H1 (cell line): ENCODE data around the gene DISP1. TPM values are rescaled to one million over a fixed set of nuclear protein-coding genes. Genes with fewer than 3 reads are reported as not detected.
A peak's percentile ranks its signal among the peaks of the same experiment; 100 is the strongest.

Experiments used
- CHD2 ChIP-seq: IDR thresholded peaks from 2 replicates; pipeline ENCODE4 v1.6.1; 2012; ENCODE audit warnings: low read length, improper control_type of control experiment
- CTBP2 ChIP-seq: IDR thresholded peaks from 2 replicates; pipeline ENCODE4 v1.7.0; 2011; ENCODE audit warnings: borderline replicate concordance, mild to moderate bottlenecking, moderate library complexity, mixed read lengths, low read length; ENCODE audit not compliant: insufficient read depth, insufficient read length
- EP300 ChIP-seq, 2 experiments: IDR thresholded peaks; 1 replicate in 1 of 2; 2 replicates in 1 of 2; pipeline ENCODE4 v1.6.1; 2011 to 2012; ENCODE audit warnings: low read depth in 2 of 2, low read length in 2 of 2, mild to moderate bottlenecking in 2 of 2, borderline replicate concordance in 1 of 2, inconsistent platforms in 1 of 2, moderate library complexity in 1 of 2
- EZH2 ChIP-seq: fragments of 200-600 bp; sonication (generic); IDR thresholded peaks from 2 replicates; pipeline ENCODE4 v1.7.1; 2012; ENCODE audit warnings: low read depth, mild to moderate bottlenecking, moderate library complexity, low read length, inconsistent platforms; ENCODE audit not compliant: severe bottlenecking
- GABPA ChIP-seq: IDR thresholded peaks from 2 replicates; pipeline ENCODE4 v1.6.1; 2011; ENCODE audit warnings: mild to moderate bottlenecking, low read length, moderate library complexity, borderline replicate concordance; ENCODE audit not compliant: insufficient read depth
- HDAC6 ChIP-seq: IDR thresholded peaks from one replicate; pipeline ENCODE4 v1.7.1; 2012; ENCODE audit warnings: low read depth, mild to moderate bottlenecking, inconsistent platforms, low read length, moderate library complexity
- JUND ChIP-seq: IDR thresholded peaks from 2 replicates; pipeline ENCODE4 v1.6.1; 2011; ENCODE audit warnings: mild to moderate bottlenecking, improper control_type of control experiment, low read length
- KDM4A ChIP-seq: IDR thresholded peaks from one replicate; pipeline ENCODE4 v1.7.1; 2012; ENCODE audit warnings: low read depth, mild to moderate bottlenecking, moderate library complexity, low read length, inconsistent platforms; ENCODE audit not compliant: severe bottlenecking
- MAFK ChIP-seq: IDR thresholded peaks from 2 replicates; pipeline ENCODE4 v1.6.1; 2012; ENCODE audit warnings: low read depth, mild to moderate bottlenecking, improper control_type of control experiment, low read length
- NRF1 ChIP-seq: IDR thresholded peaks from 2 replicates; pipeline ENCODE4 v1.6.1; 2011; ENCODE audit warnings: mild to moderate bottlenecking, low read depth, low read length, improper control_type of control experiment
- PHF8 ChIP-seq: fragments of 200-600 bp; sonication (generic); conservative IDR thresholded peaks from 2 replicates; pipeline ENCODE4 v1.7.1; 2012; ENCODE audit warnings: low read depth, mild to moderate bottlenecking, inconsistent platforms, low read length, moderate library complexity
- POLR2A ChIP-seq, 2 experiments: IDR thresholded peaks; 1 replicate in 1 of 2; 2 replicates in 1 of 2; pipeline ENCODE4 v1.6.1; 2011; ENCODE audit warnings: low read depth in 2 of 2, low read length in 2 of 2, mild to moderate bottlenecking in 2 of 2; ENCODE audit errors: control extremely low read depth in 1 of 2
- SAP30 ChIP-seq: fragments of 300-600 bp; sonication (generic); IDR thresholded peaks from 2 replicates; pipeline ENCODE4 v1.7.1; 2012; ENCODE audit warnings: low read length, moderate library complexity, mild to moderate bottlenecking, inconsistent platforms; ENCODE audit not compliant: insufficient read depth, insufficient replicate concordance
- SIX5 ChIP-seq: IDR thresholded peaks from 2 replicates; pipeline ENCODE4 v1.6.1; 2011; ENCODE audit warnings: mild to moderate bottlenecking, low read depth, low read length
- SP4 ChIP-seq: IDR thresholded peaks from 2 replicates; pipeline ENCODE4 v1.6.1; 2012; ENCODE audit warnings: low read length, inconsistent platforms
- SUZ12 ChIP-seq: fragments of 200-600 bp; sonication (generic); IDR thresholded peaks from 2 replicates; pipeline ENCODE4 v1.6.1; 2012; ENCODE audit warnings: mild to moderate bottlenecking, inconsistent platforms, low read length, moderate library complexity, mixed read lengths
- TEAD4 ChIP-seq: IDR thresholded peaks from 2 replicates; pipeline ENCODE4 v1.6.1; 2012; ENCODE audit warnings: low read depth, low read length, inconsistent platforms, mixed read lengths
- ZNF274 ChIP-seq: IDR thresholded peaks from 2 replicates; pipeline ENCODE4 v1.7.0; 2012; ENCODE audit warnings: low read length, borderline replicate concordance; ENCODE audit errors: extremely low read depth
- polyA plus RNA-seq, 7 experiments: library from polyadenylated mRNA; depleted of rRNA in 3 of 7; stranded (reverse) in 5 of 7; unstranded in 2 of 7; fragments of >200 nt in 5 of 7; fragments of 200-250 nt in 2 of 7; gene quantifications; 1 replicate in 5 of 7; 2 replicates in 1 of 7; 4 replicates in 1 of 7; pipeline versions ENCODE4 v1.2.1 to v1.2.3, GENCODE V29; 2011 to 2013; ENCODE audit warnings: missing spikeins in 2 of 7, mixed read lengths in 2 of 7
- total RNA-seq: library from RNA; stranded (reverse); fragmentation: NEBNext Ultra II Directional; extraction: Animal tissue kit (Norgen Biotek cat#: 25700); gene quantifications from 2 replicates; pipeline ENCODE4 v1.2.1, GENCODE V29; 2021
- TF ChIP-seq, protein P1 (sequence below): IDR thresholded peaks from 2 replicates; pipeline ENCODE4 v1.6.1; 2012; ENCODE audit warnings: low read length, inconsistent platforms
- TF ChIP-seq, protein P2 (sequence below): IDR thresholded peaks from 2 replicates; pipeline ENCODE4 v1.6.1; 2011; ENCODE audit warnings: low read depth, mild to moderate bottlenecking, low read length; ENCODE audit not compliant: insufficient read depth

The DISP1 gene
- total and polyA plus RNA-seq, 2 of the 8 experiments (the other 6 are each of a cell fraction or from before 2014, with no cell fraction given) = 4.1 to 6.1 TPM

DNA sequence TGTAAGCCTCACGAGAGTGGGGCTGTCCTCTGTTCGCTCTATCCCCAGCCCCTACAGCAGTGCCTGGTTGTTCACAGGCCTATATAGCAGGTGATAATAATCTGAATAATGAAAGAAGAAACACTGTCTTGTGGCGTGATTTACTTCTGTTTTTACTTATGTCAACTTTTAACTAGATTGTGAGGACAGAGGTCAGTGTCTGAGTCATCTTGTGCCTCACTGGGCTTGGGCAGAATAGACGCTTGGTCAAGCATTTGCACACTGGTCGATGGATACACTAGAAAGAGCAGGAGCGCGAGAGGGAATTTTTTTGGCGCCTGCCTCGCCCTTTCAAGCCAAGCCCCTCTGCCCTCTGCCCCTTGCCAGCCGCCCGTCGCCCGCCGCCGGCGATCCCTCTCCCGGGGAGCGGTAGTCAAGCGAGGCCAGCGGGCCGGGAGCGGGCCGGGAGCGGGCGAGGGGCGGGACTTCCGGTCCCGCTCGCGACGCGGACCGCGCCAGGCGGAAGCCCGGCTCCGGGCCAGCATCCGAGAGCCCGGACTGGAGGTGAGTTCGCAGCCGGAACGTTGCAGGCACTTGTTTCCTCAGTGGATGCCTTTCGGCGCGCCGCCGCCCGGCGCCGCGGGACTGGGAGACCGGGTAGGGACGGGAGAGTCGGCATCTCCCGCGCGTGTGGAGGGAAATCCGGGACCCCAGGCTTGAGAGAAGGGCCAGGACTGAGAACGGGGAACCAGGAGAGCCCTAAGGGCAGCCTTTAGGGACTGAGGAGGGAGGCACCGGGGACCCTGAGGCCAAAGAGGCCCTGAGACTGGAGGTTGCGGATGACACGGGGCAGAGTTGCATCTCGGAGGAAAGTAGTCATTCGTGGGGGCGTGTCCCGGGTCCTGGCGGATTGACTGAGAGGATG lies at the start of gene DISP1 (continued):
- TF ChIP-seq KDM4A (peak; percentile 91), ZNF274 (no peak), CHD2 (no peak), CTBP2 (no peak), TEAD4 (no peak), GABPA (peak; percentile 91), PHF8 (peak; percentile 68), JUND (no peak), HDAC6 (no peak), SIX5 (no peak), SP4 (no peak), POLR2A (IDR thresholded peaks at IDR 0.05; ENCODE audit: control extremely low read depth in 1 of 2, low read depth in 2 of 2, low read length in 2 of 2) (peak in 1 of 2 experiments; percentile 55; a peak in 1 of 3 replicates), EZH2 (no peak), SUZ12 (no peak), NRF1 (no peak), SAP30 (no peak), MAFK (no peak), EP300 (IDR thresholded peaks at IDR 0.05; ENCODE audit: borderline replicate concordance in 1 of 2, low read depth in 2 of 2, low read length in 2 of 2) (peak in 1 of 2 experiments; percentile 3; a peak in 1 of 3 replicates)
- TF ChIP-seq, protein P1, sequence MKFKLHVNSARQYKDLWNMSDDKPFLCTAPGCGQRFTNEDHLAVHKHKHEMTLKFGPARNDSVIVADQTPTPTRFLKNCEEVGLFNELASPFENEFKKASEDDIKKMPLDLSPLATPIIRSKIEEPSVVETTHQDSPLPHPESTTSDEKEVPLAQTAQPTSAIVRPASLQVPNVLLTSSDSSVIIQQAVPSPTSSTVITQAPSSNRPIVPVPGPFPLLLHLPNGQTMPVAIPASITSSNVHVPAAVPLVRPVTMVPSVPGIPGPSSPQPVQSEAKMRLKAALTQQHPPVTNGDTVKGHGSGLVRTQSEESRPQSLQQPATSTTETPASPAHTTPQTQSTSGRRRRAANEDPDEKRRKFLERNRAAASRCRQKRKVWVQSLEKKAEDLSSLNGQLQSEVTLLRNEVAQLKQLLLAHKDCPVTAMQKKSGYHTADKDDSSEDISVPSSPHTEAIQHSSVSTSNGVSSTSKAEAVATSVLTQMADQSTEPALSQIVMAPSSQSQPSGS = no peak
- TF ChIP-seq, protein P2, sequence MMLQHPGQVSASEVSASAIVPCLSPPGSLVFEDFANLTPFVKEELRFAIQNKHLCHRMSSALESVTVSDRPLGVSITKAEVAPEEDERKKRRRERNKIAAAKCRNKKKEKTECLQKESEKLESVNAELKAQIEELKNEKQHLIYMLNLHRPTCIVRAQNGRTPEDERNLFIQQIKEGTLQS = no peak
